HL-60 (cell line): ENCODE results near the gene HIP1.

ENCODE experiments used
- DNase-seq, 2 experiments: peaks; one replicate each; pipeline ENCODE4 v3.0.0-alpha.2; 2010 to 2020; ENCODE audit warnings: low read depth in 1 of 2, low spot score in 1 of 2
- H3K27ac ChIP-seq: fragments of 250-450 bp; sonication (Bioruptor Pico); replicated peaks from 2 replicates; pipeline ENCODE4 v1.5.1; 2020; ENCODE audit warnings: mild to moderate bottlenecking, moderate library complexity
- H3K27me3 ChIP-seq: fragments of 250-450 bp; sonication (Bioruptor Pico); 2 replicates; pipeline ENCODE4 v1.5.1; 2021; ENCODE audit warnings: mild to moderate bottlenecking, moderate library complexity; ENCODE audit not compliant: insufficient read depth, poor library complexity, severe bottlenecking
- H3K4me3 ChIP-seq: replicated peaks from 2 replicates; pipeline ENCODE4 v1.5.1; 2011; ENCODE audit warnings: mild to moderate bottlenecking, control low read depth, low read length; ENCODE audit not compliant: insufficient read depth
- CTCF ChIP-seq: IDR thresholded peaks from one replicate; pipeline ENCODE4 v1.5.1; 2011; ENCODE audit warnings: low read length, control low read depth, inconsistent platforms; ENCODE audit not compliant: insufficient read depth
- GABPA ChIP-seq: IDR thresholded peaks from 2 replicates; pipeline ENCODE4 v1.6.1; 2012; ENCODE audit warnings: low read depth
- POLR2AphosphoS5 ChIP-seq: IDR thresholded peaks from 2 replicates; pipeline ENCODE4 v1.6.1; 2012; ENCODE audit warnings: low read depth
- REST ChIP-seq: IDR thresholded peaks from 2 replicates; pipeline ENCODE4 v1.6.1; 2012; ENCODE audit warnings: low read depth; ENCODE audit not compliant: insufficient replicate concordance
- SPI1 ChIP-seq: IDR thresholded peaks from 2 replicates; pipeline ENCODE4 v1.6.1; 2012; ENCODE audit warnings: low read depth, mild to moderate bottlenecking, borderline replicate concordance

Gene HIP1

GRCh38 chr7:75629044-75629443 is 109.7 kb downstream of the HIP1 start:
- TF ChIP-seq GABPA, result no peak
- TF ChIP-seq REST, result no peak
- no peak for TF ChIP-seq SPI1
- TF ChIP-seq POLR2AphosphoS5, result no peak
- TF ChIP-seq CTCF, result no peak
- H3K27ac ChIP-seq, result no peak overlapping the region
- DNase-seq, result no peak
- H3K27me3 ChIP-seq, result no peaks in the 10 kb centered on the region
- H3K4me3 ChIP-seq, result no peak overlapping the region

- TF ChIP-seq CTCF, result no peak
- TF ChIP-seq REST, result no peak
- no peak for TF ChIP-seq GABPA
- TF ChIP-seq SPI1, result no peak
- no peak for TF ChIP-seq POLR2AphosphoS5
- DNase-seq, result no peak
- no peak overlapping the region for H3K27ac ChIP-seq
- no peaks in the 10 kb centered on the region for H3K27me3 ChIP-seq
- no peak overlapping the region for H3K4me3 ChIP-seq
Measured at GRCh38 chr7:75628055-75628454, 110.7 kb downstream of the HIP1 start.

GRCh38 chr7:75626954-75627353 is 111.8 kb downstream of the HIP1 start:
- no peak for TF ChIP-seq GABPA
- no peak for TF ChIP-seq SPI1
- no peak for TF ChIP-seq REST
- no peak for TF ChIP-seq POLR2AphosphoS5
- TF ChIP-seq CTCF, result no peak

More at GRCh38 chr7:75626954-75627353, 111.8 kb downstream of the HIP1 start:
- H3K27ac ChIP-seq, result no peak overlapping the region
- no peak overlapping the region for H3K4me3 ChIP-seq
- DNase-seq, result no peak
- H3K27me3 ChIP-seq, result no peaks in the 10 kb centered on the region
